DMS153 (cell line): ENCODE data around the gene ACAP1.

Experiments used
- DNase-seq: peaks from one replicate; lab custom pipeline; 2025; lab: John Stamatoyannopoulos, UW

ACAP1 gene

GRCh38 chr17:7312432-7313087 is 23.8 kb upstream of the ACAP1 start:
- DNase-seq = no peak

DNA sequence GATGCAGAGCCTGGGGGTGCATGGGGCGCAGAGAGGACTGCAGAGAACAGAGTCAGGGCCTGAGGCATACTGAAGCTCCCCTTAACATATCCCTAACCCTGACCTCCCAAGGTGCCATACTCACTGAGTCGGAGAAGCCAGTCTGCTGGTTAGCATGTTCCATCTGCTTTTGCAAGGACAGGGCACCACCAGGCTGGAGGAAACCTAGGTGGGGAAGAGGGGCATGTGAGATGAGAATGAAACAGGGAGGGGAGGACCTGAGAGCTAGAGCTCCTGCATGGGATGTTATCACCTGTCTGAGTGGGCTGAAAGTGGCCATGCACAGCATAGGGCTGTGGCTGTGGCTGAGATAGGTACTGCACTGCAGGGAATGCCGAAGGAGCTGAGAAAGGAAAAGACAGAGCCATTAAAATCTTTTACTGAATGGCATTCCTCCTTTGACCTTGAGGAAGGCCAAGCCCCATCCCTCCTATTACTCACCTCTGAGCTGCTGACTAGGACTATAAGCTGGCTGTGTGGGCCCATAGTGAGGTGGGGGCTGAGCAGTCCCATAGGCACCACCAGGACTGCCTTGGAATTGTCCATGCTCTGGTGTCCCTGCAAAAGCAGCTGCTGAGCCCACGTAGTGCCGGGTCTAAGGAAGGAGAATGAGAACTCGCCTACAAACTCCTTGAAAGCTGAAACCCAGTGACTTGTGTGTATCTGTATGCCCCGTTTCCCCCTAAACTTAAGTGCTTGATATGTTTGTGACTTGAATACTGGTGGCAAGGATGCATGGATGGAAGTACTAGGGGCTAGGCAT is 23.0 kb upstream of the ACAP1 start:
- DNase-seq = no peak

GRCh38 chr17:7313890-7314718 is 22.2 kb upstream of the ACAP1 start:
- no peak for DNase-seq

- DNase-seq = peak; percentile 35
Measured at GRCh38 chr17:7314719-7315569, 21.4 kb upstream of the ACAP1 start, which contains the start of gene GPS2. GPS2 (minus strand) TSS chr17:7315360; CDS start chr17:7315052, 308 bp downstream.

DNA sequence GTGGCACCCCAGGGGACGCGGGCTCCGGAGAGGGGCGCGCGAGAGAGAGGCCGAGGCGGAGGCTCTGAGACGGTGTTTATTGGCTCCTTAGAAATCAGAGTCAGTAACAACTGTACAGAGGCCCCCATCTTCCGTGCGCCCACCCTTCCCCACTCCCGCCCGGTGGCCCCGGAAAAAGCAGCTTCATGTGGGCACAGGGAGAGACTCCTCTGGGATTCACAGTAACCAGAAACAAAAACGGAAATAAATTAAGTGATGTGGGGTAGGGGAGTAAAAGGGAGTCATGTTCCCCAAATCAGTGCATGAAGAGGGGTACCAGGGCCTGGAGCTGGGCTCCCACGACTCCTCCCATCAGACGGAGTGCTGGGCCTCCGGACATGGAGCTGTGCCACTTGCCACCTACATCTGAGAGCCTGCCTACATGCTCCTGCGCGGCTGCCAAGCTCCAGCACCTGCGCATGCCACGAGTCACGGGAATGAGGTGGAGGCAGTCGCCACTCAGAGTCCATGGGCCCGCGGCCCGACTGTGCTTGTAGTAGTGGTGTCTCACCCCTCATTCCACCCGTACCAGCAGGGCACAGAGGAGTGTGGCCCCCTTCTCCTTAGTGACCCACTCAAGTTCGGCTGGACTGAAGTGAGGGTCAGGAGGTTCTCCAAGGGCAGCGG is 20.6 kb upstream of the ACAP1 start:
- no peak for DNase-seq

GRCh38 chr17:7317161-7317803 is 19.0 kb upstream of the ACAP1 start:
- no peak for DNase-seq

DNA sequence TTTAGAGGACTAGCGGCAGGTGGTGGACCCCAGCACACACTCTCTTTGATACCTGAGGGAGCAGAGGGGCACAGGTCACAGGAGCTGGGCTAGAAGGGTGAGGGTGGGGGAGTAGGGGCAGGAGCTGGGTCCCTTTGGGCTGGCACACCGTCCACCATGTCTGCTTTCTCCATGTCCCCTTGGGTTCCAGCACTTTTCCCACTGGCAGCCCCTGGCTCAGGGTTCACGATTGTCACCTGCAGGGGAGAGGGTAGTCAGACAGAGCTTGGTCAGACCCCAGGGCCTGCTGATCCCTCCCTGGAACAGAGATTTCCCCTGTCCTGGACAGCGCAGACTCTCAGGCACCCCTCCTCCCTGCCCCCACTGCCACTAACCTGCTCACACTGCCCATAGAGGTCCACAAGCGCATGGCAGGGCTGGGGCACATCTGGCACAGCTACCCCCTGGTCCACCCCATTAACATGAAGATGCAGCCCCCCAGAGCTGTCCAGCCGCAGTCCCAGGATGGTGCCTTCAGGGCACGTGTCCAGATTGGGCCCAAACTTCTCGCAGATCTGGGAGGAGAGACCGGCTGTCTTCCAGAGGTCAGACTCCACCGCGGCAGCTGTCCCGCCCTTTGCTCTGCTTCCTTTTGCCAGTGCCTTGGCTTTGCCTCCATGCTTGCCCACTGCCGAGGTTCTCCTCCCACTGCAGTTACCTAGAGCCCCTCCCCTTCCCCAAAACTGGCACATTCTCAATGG is 18.0 kb upstream of the ACAP1 start:
- no peak for DNase-seq

DNA sequence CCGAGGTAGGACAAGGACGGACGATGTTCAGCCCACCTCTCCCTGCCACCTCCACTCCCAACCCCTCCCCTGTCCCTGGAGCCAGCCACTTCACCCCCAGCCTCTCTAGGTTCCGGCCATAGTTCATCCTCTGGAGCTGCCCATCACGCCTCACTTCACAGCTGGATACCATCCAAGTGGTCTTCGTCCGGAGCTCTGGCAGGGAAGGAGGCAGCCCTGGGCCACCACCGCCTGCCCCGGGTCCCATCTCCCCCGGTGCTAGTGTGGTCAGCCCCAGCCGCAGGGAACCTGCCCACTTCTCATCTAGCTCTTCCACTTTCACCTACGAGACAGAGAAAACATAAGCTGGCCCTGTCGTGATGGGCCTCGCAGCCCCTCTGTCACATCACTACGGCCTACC is 14.9 kb upstream of the ACAP1 start:
- DNase-seq = no peak

GRCh38 chr17:7322520-7323194 is 13.7 kb upstream of the ACAP1 start:
- DNase-seq = no peak

- no peak for DNase-seq
Measured at GRCh38 chr17:7323731-7324437, 12.4 kb upstream of the ACAP1 start.

GRCh38 chr17:7324438-7324779 is 11.9 kb upstream of the ACAP1 start:
- DNase-seq = no peak

DNA sequence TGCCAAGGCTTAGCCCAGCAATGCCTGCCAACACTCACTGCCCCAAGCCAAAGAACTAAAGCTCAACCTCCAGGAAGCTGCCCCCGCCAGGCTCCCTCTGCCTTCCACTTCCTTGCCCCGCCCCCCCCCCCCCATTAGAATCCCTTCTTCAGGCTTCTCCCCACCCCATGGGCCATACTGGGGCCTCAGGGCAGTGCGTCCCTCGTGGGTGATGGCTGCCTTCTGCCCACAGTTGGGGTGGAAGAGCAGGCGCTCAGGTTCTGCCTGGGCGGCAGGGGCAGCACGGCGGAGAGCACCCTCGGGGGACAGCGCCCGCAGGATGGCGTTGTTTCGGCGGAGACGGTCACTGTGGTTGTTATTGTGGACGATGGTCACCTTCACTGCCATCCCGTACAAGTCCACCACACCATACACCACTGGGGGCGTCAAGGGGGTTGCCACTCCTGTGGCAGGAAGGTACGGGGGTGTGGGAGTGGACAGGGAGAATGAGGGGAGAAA is 11.2 kb upstream of the ACAP1 start:
- no peak for DNase-seq

DNA sequence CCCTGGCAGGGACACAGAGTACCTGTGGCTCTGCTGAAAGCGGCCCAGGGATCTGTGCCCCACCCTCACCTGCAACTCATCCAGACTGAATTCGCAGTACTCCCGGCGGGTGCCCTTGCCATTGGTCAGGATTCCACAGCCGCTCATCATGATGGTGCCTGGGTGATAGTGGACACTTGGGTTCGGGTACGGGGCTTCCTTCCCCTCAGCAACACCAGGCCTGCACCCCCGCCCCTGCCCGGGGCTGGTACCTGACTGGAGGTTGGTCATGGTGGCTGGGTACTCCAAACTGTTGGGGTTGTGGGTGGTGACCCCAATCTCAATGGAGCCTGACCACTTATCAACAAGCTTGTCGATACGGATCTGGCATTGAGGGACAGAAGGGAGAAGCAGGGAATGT is 10.1 kb upstream of the ACAP1 start:
- no peak for DNase-seq

- no peak for DNase-seq
Measured at GRCh38 chr17:7327056-7327455, 9.3 kb upstream of the ACAP1 start.

DNA sequence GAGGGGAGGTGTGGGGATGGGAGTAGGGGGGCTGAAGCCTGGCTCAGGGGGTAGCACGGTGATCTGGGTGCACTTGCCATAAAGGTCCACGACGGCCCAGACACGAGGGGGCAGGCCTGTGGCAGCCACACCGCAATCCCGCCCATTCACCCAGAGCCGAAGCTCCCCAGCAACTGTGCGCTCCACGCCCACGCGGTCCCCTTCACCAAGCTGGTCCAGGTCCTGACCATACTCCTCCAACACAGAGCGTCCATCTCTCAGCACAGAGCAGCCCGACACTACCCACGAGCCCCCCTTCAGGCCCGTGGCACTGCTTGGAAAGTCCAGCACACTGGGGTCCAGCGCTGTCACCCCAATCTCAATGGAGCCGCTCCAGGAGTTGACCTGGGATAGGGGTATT is 8.8 kb upstream of the ACAP1 start:
- DNase-seq = no peak

GRCh38 chr17:7328009-7328408 is 8.3 kb upstream of the ACAP1 start:
- DNase-seq = no peak

DNA sequence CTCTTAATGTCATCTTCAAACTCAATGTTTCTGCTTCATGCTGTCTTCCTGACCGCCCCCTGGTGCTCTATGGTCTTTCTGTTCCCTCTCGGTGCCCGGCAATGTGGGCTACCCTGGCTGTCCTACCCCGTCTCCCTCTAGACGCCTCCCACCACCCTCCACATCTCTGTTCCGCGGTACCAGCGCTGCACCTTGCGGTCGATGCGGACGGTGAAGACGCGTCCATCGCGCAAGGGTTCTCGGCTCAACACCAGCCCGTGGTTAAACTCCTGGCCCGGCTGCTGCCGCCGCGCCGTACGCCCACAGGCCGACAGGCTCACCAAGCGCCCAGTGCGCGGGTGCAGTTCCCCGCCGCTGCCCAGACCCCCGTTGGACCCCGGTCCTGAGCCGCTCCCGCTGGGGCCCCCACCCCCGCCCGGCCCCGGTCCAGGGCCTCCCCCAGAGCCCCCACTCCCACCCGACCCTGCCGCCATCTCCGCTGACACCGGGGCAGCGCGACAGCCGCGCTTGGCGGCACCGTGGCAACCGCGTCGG is 7.4 kb upstream of the ACAP1 start, which contains the start of gene NEURL4:
Gene NEURL4, minus strand, starts transcription at position 496 of the 534 bp plus-strand sequence. Its CDS starts 23 bp downstream, at position 473.
- no peak for DNase-seq

- peak; percentile 86 for DNase-seq
Measured at GRCh38 chr17:7329374-7329996, 6.8 kb upstream of the ACAP1 start.
